ENCODE measurements around the gene AFMID. TPM values are rescaled to one million over a fixed set of nuclear protein-coding genes. Genes with fewer than 3 reads are reported as not detected.

AFMID gene
- total and polyA plus RNA-seq, 2 of the 13 experiments (the other 11 are each of a cell fraction or from before 2014, with no cell fraction given) = 249 to 270 TPM

DNA sequence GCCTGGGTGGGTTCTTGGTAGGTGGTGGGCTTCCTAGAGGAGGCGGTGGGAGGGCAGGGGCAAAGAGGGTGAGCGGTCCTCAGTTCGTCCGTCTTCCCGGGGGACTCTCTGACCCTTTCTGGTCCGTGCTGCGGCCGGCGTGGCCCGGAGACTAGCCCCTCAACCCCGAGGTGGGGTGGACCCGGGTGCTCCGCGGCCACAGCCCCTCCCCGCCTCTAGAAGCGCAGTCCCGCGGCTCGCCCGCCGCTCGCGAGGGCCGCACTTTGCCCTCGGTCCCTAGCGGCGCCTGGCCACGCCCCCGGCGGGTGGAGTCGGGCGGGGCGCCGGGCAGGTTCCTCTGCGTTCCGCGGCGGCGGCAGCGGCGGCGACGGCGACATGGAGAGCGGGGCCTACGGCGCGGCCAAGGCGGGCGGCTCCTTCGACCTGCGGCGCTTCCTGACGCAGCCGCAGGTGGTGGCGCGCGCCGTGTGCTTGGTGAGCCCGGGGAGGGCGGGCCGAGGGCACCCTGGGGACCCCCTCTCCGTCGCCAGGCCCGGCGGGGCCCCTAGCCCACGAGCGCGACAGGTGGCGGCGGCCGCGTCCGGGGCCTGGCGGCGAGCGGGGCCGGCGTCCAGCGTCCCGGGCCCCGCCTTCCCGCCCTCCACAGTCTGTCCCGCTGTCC lies 18.8 kb upstream of the AFMID start, which contains the start of gene SYNGR2 (continued):
- TF ChIP-seq ZNF574 (CRISPR knock-in tag; IDR thresholded peaks at IDR 0.05) (peak; percentile 88), ZBTB34 (CRISPR knock-in tag; IDR thresholded peaks at IDR 0.05) (0 out of 2 replicates have a peak, but pooled peaks have one; percentile 4), NRL (CRISPR knock-in tag; IDR thresholded peaks at IDR 0.05; ENCODE audit: borderline replicate concordance) (0 out of 2 replicates have a peak, but pooled peaks have one; percentile 23), ZNF331 (CRISPR knock-in tag; IDR thresholded peaks at IDR 0.05) (peak; percentile 45; the same call in 1 of the 2 replicates), PPARG (CRISPR knock-in tag; conservative IDR thresholded peaks at IDR 0.05) (0 out of 2 replicates have a peak, but pooled peaks have one; percentile 50), FOXO1 (CRISPR knock-in tag; IDR thresholded peaks at IDR 0.05) (peak; percentile 49), NR1H2 (CRISPR knock-in tag; IDR thresholded peaks at IDR 0.05; ENCODE audit: borderline replicate concordance, low read depth) (no peak), MXD4 (CRISPR knock-in tag; IDR thresholded peaks at IDR 0.05) (peak; percentile 85), MYC (CRISPR knock-in tag; IDR thresholded peaks at IDR 0.05; ENCODE audit: borderline replicate concordance) (peak; percentile 76), TAF1 (CRISPR knock-in tag; IDR thresholded peaks at IDR 0.05) (peak; percentile 61), ZNF770 (CRISPR knock-in tag; IDR thresholded peaks at IDR 0.05) (peak; percentile 75)
- TF ChIP-seq, protein P1, sequence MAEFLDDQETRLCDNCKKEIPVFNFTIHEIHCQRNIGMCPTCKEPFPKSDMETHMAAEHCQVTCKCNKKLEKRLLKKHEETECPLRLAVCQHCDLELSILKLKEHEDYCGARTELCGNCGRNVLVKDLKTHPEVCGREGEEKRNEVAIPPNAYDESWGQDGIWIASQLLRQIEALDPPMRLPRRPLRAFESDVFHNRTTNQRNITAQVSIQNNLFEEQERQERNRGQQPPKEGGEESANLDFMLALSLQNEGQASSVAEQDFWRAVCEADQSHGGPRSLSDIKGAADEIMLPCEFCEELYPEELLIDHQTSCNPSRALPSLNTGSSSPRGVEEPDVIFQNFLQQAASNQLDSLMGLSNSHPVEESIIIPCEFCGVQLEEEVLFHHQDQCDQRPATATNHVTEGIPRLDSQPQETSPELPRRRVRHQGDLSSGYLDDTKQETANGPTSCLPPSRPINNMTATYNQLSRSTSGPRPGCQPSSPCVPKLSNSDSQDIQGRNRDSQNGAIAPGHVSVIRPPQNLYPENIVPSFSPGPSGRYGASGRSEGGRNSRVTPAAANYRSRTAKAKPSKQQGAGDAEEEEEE (CRISPR knock-in tag; IDR thresholded peaks at IDR 0.05; ENCODE audit: borderline replicate concordance) = peak; percentile 71; the same call in 1 of the 2 replicates
- TF ChIP-seq, protein P2, sequence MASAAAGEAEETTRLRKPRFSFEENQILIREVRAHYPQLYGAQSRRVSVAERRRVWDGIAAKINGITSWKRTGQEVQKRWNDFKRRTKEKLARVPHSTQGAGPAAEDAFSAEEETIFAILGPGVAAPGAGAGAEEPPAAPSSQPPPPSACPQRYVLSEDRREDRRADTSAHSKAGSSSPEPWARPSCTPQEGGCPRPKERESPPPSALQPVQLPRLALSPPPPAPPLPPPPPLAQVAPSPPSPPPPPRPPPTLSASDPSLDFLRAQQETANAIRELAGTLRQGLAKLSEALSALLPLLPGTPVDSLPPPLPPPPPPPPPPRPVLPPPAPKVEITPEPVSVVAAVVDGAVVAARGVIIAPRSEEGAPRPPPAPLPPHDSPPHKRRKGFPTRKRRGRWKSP (CRISPR knock-in tag; IDR thresholded peaks at IDR 0.05) = 0 out of 2 replicates have a peak, but pooled peaks have one; percentile 5
- TF ChIP-seq, protein P3, sequence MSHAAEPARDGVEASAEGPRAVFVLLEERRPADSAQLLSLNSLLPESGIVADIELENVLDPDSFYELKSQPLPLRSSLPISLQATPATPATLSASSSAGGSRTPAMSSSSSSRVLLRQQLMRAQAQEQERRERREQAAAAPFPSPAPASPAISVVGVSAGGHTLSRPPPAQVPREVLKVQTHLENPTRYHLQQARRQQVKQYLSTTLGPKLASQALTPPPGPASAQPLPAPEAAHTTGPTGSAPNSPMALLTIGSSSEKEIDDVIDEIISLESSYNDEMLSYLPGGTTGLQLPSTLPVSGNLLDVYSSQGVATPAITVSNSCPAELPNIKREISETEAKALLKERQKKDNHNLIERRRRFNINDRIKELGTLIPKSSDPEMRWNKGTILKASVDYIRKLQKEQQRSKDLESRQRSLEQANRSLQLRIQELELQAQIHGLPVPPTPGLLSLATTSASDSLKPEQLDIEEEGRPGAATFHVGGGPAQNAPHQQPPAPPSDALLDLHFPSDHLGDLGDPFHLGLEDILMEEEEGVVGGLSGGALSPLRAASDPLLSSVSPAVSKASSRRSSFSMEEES (CRISPR knock-in tag; IDR thresholded peaks at IDR 0.05) = peak; percentile 45; the same call in 1 of the 2 replicates
- TF ChIP-seq, protein P4, sequence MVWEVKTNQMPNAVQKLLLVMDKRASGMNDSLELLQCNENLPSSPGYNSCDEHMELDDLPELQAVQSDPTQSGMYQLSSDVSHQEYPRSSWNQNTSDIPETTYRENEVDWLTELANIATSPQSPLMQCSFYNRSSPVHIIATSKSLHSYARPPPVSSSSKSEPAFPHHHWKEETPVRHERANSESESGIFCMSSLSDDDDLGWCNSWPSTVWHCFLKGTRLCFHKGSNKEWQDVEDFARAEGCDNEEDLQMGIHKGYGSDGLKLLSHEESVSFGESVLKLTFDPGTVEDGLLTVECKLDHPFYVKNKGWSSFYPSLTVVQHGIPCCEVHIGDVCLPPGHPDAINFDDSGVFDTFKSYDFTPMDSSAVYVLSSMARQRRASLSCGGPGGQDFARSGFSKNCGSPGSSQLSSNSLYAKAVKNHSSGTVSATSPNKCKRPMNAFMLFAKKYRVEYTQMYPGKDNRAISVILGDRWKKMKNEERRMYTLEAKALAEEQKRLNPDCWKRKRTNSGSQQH (CRISPR knock-in tag; IDR thresholded peaks at IDR 0.05; ENCODE audit: low read depth) = no peak

All from HepG2 (cell line).